GM18508 (cell line): ENCODE data around the gene NRTN.
"Not testable (repeated sequence)": the region's sequence is repeated elsewhere in the genome, so short reads cannot be mapped to it uniquely, and the experiment has no call there.

Experiments
- ATAC-seq: cut with Tn5 transposase; IDR thresholded peaks from one replicate; pipeline ENCODE4 v1.9.1; 2021; ENCODE audit warnings: moderate number of reproducible peaks; ENCODE audit not compliant: insufficient read depth, unreplicated experiment

NRTN gene

GRCh38 chr19:5832061-5832460 lies 27.2 kb downstream of the NRTN start:
- no peak for ATAC-seq

GRCh38 chr19:5832527-5833216 lies 27.8 kb downstream of the NRTN start:
- ATAC-seq: no peak

GRCh38 chr19:5837761-5838352 lies 33.0 kb downstream of the NRTN start:
- ATAC-seq: no peak

GRCh38 chr19:5838353-5839064 lies 33.6 kb downstream of the NRTN start:
- no peak for ATAC-seq

- no peak for ATAC-seq
Observed at GRCh38 chr19:5839065-5840017, 34.5 kb downstream of the NRTN start, which contains the start of gene FUT6. TSS of gene FUT6 (minus strand) at chr19:5839702. CDS start at chr19:5832567, 7,135 bp downstream.

GRCh38 chr19:5841735-5842111 lies 36.9 kb downstream of the NRTN start:
- ATAC-seq: not testable (repeated sequence)

GRCh38 chr19:5843295-5843927 lies 38.5 kb downstream of the NRTN start:
- ATAC-seq: no peak

GRCh38 chr19:5844456-5845433 lies 39.9 kb downstream of the NRTN start:
- no peak for ATAC-seq

GRCh38 chr19:5847846-5848245 lies 43.0 kb downstream of the NRTN start:
- ATAC-seq: not testable (repeated sequence)

- ATAC-seq: not testable (repeated sequence)
Observed at GRCh38 chr19:5848621-5849020, 43.8 kb downstream of the NRTN start.

GRCh38 chr19:5850189-5850588 lies 45.3 kb downstream of the NRTN start:
- no peak for ATAC-seq

- no peak for ATAC-seq
Observed at GRCh38 chr19:5850743-5851293, 46.0 kb downstream of the NRTN start.

- ATAC-seq: no peak
Observed at GRCh38 chr19:5851302-5851701, 46.4 kb downstream of the NRTN start, which contains the start of gene FUT3. TSS of gene FUT3 (minus strand) at chr19:5851449.

GRCh38 chr19:5854121-5854520 lies 49.3 kb downstream of the NRTN start:
- not testable (repeated sequence) for ATAC-seq

- ATAC-seq: not testable (repeated sequence)
Observed at GRCh38 chr19:5855151-5855550, 50.3 kb downstream of the NRTN start.

- no peak for ATAC-seq
Observed at GRCh38 chr19:5857203-5858081, 52.6 kb downstream of the NRTN start.

GRCh38 chr19:5863030-5863665 lies 58.3 kb downstream of the NRTN start:
- ATAC-seq: no peak
